ENCODE results near the gene WDR70. TPM values are rescaled to one million over a fixed set of nuclear protein-coding genes. Genes with fewer than 3 reads are reported as not detected.

Gene WDR70
- total and polyA plus RNA-seq, 2 donors (not counting 3 experiments of a cell fraction or from before 2014, with no cell fraction given) = 6.7 to 37.3 TPM

DNA sequence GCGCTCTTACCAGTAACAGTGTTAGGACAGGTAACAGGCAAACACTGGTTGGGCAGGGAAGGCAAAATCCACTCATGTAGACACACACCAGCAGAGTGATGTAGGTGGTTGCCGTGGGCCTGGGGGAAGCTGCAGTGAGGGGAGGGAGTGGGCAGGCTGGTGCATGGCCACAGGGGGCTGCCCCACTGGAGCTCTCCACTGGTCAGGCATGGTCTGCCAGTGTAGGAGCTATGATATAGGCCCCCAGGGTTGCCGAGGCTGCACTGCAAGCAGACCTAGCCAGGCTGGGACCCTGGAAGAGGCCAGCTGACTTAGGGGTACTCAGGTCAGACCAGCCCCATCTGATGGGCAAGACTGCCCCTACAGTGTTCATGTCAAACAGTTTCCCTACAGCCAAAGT lies 306.1 kb downstream of the WDR70 start:
- dilution Hi-C loops (cut with MboI; ENCODE audit: extremely low pct_ligation_motif_present, low sequenced_read_pairs) (no loop called here), intact Hi-C loops (cut with micrococcal nuclease) (no loop called here)
- no peak for FAIRE-seq
- H2AFZ ChIP-seq (ENCODE audit: low read depth, low read length) = no peak overlapping the region
- ChIA-PET POLR2A (no interaction called here), CTCF (no interaction called here)
- H3K27me3 ChIP-seq (ENCODE audit: control insufficient read depth in 2 of 2, insufficient read depth in 2 of 2, low read length in 2 of 2) = no peaks in the 10 kb centered on the region
- TF ChIP-seq EZH2 (IDR thresholded peaks at IDR 0.05; ENCODE audit: borderline replicate concordance, low read depth, low read length, severe bottlenecking) (no peak), POLR2A (IDR thresholded peaks at IDR 0.05; ENCODE audit: low read depth, low read length) (no peak), POLR2AphosphoS5 (IDR thresholded peaks at IDR 0.05; ENCODE audit: insufficient read depth, low read depth, low read length) (no peak), MYC (IDR thresholded peaks at IDR 0.05; ENCODE audit: low read depth, low read length) (no peak), GATA2 (IDR thresholded peaks at IDR 0.05; ENCODE audit: insufficient read depth, insufficient read length, low read depth, low read length) (no peak), FOS (IDR thresholded peaks at IDR 0.05; ENCODE audit: borderline replicate concordance, insufficient read depth, low read length) (no peak), JUN (IDR thresholded peaks at IDR 0.05; ENCODE audit: borderline replicate concordance, insufficient read depth, insufficient read length, low read depth) (no peak)
- TF ChIP-seq, protein P1, sequence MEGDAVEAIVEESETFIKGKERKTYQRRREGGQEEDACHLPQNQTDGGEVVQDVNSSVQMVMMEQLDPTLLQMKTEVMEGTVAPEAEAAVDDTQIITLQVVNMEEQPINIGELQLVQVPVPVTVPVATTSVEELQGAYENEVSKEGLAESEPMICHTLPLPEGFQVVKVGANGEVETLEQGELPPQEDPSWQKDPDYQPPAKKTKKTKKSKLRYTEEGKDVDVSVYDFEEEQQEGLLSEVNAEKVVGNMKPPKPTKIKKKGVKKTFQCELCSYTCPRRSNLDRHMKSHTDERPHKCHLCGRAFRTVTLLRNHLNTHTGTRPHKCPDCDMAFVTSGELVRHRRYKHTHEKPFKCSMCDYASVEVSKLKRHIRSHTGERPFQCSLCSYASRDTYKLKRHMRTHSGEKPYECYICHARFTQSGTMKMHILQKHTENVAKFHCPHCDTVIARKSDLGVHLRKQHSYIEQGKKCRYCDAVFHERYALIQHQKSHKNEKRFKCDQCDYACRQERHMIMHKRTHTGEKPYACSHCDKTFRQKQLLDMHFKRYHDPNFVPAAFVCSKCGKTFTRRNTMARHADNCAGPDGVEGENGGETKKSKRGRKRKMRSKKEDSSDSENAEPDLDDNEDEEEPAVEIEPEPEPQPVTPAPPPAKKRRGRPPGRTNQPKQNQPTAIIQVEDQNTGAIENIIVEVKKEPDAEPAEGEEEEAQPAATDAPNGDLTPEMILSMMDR (IDR thresholded peaks at IDR 0.05; ENCODE audit: extremely low read depth in 1 of 2, insufficient read depth in 1 of 2, low read depth in 1 of 2, low read length in 2 of 2) = no peak
- TF ChIP-seq, protein P2, sequence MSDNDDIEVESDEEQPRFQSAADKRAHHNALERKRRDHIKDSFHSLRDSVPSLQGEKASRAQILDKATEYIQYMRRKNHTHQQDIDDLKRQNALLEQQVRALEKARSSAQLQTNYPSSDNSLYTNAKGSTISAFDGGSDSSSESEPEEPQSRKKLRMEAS (IDR thresholded peaks at IDR 0.05; ENCODE audit: insufficient read depth, insufficient read length) = no peak
- BruUV-seq (replicated peaks) = no TSS peak
- no peak overlapping the region for H3K4me3 ChIP-seq (replicated peaks in 1 of 3; ENCODE audit: insufficient read depth in 1 of 3, low read depth in 1 of 3, low read length in 3 of 3)
- no peaks in the 10 kb centered on the region for H4K20me1 ChIP-seq (replicated peaks; ENCODE audit: control insufficient read depth, extremely low read depth, insufficient read depth, low read length)
- H3K79me2 ChIP-seq (ENCODE audit: control insufficient read depth, insufficient read depth, low read length) = no peaks in the 10 kb centered on the region
- no peak overlapping the region for H3K9ac ChIP-seq (replicated peaks; ENCODE audit: extremely low read depth, insufficient read depth, low read length)
- DNase-seq (ENCODE audit: low read depth, low spot score) = no peak
- no peaks in the 10 kb centered on the region for H3K9me1 ChIP-seq (replicated peaks; ENCODE audit: control insufficient read depth, extremely low read depth, insufficient read depth, low read length)
- no peaks in the 10 kb centered on the region for H3K4me1 ChIP-seq (ENCODE audit: control insufficient read depth, extremely low read depth, insufficient read depth, low read length)
- H3K9me3 ChIP-seq (replicated peaks; ENCODE audit: control insufficient read depth, insufficient read depth, low read length) = no peaks in the 10 kb centered on the region
- H3K36me3 ChIP-seq (ENCODE audit: control insufficient read depth in 2 of 2, extremely low read depth in 1 of 2, insufficient read depth in 2 of 2, low read length in 2 of 2) = no peaks in the 10 kb centered on the region
- no peak overlapping the region for H3K4me2 ChIP-seq (ENCODE audit: insufficient read depth, low read length)
- no peak overlapping the region for H3K27ac ChIP-seq (ENCODE audit: insufficient read depth, low read depth, low read length)
